GM12864 (cell line): ENCODE data around the gene VPS52.

ENCODE experiments used
- DNase-seq: peaks from one replicate; pipeline ENCODE4 v3.0.0-alpha.2; 2011; ENCODE audit warnings: low read depth
- H3K4me3 ChIP-seq: 2 replicates; pipeline ENCODE4 v1.5.1; 2011; ENCODE audit warnings: mild to moderate bottlenecking, low read depth, low read length, control low read depth
- TF ChIP-seq, protein P1 (sequence below): IDR thresholded peaks from 2 replicates; pipeline ENCODE4 v1.5.1; 2011; ENCODE audit warnings: low read depth, mild to moderate bottlenecking, moderate library complexity, low read length, control low read depth, inconsistent platforms; ENCODE audit errors: missing control alignments

Gene VPS52

DNA sequence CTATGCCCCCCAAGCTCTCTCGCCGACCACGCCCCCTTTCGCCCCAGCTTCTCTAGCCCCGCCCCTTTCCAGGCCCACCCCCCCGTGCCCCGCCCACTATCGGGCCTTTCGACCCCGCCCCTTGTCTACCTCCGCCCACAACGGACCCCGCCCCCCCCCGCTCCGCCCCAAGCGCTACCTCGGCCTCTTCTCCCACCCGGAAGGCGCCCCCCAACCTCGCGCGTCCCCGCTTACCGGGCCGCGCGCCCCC, 45.7 kb upstream of the VPS52 start:
- peak overlapping the region; percentile 46 for H3K4me3 ChIP-seq
- TF ChIP-seq, protein P1, sequence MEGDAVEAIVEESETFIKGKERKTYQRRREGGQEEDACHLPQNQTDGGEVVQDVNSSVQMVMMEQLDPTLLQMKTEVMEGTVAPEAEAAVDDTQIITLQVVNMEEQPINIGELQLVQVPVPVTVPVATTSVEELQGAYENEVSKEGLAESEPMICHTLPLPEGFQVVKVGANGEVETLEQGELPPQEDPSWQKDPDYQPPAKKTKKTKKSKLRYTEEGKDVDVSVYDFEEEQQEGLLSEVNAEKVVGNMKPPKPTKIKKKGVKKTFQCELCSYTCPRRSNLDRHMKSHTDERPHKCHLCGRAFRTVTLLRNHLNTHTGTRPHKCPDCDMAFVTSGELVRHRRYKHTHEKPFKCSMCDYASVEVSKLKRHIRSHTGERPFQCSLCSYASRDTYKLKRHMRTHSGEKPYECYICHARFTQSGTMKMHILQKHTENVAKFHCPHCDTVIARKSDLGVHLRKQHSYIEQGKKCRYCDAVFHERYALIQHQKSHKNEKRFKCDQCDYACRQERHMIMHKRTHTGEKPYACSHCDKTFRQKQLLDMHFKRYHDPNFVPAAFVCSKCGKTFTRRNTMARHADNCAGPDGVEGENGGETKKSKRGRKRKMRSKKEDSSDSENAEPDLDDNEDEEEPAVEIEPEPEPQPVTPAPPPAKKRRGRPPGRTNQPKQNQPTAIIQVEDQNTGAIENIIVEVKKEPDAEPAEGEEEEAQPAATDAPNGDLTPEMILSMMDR = no peak
- DNase-seq = no peak

DNA sequence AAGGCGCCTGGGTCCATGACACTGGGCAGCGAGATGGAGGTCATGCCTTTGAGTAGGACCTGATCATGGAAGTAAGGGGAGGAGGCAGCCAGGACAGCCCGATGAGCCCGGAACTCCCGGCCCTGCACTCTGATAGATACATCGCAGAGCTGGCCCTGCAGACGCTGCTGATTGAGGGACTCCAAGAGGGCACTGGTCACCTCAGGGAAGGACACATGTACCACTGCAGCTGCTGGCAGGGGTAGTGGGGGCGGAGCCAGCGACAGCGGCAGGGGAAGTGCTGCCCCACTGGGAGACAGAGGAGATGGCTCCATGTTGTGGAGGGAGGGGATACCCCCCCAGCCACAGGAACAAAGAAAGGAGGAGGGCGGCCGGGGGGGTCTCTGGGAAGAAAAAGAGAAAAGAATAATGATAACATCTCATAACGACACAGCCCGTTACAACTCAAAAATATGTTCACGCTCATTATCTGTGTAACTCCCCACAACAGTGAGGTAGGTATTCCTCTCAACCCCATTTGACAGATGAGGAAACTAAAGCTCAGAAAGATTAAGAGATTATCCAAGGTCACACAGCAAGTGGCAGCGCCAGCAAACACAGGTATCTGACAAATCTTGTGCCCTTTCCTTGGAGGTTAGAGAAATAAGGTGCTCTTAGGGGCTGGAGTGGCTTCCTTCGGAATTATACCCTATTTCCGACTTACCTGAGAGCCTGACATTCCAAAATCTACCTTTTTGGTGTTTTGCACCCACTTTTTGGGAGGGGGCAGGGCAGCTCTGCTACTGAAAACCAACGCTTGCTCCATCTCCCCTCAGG, 45.1 kb upstream of the VPS52 start:
- TF ChIP-seq, protein P1 = no peak
- peak overlapping the region; percentile 46 for H3K4me3 ChIP-seq
- no peak for DNase-seq

DNA sequence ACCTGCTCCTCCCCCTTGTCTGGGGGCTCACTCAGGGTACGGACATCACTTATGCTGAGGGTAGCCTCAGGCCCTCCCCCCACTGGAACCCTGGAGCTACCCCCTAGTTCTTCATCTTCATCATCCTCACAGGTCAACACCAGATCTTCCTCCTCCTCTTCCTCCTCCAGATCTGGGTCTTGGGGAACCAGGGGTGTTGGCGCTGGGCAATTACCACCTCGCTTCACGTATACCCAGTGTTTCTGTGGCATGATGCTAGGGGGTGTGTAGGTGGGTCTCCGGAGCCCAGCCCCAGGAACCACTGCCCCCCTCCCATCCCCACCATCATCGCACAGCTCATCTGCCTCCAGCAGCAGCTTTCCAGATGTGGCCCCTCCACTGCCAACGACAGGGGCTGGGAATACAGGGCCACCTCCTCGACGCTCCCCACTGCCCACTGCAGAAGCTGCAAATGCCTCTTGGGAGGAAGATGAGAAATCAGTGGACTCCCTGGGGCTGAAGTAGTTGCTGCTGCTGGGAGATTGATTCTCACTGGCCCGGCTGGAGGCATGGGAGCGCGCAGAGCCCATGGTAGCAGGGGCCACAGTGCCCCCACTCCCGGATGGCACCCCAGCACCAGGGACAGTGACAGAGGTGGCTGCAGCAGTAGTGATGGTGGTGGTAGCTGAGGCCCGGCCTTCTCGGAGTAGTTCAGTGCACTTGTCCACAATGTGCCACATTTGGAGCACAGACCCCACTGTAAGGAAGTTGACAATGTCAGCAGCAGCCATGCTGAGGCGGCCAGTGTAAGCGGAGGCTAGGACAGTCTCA, 44.3 kb upstream of the VPS52 start:
- DNase-seq = no peak
- TF ChIP-seq, protein P1 = no peak

DNA sequence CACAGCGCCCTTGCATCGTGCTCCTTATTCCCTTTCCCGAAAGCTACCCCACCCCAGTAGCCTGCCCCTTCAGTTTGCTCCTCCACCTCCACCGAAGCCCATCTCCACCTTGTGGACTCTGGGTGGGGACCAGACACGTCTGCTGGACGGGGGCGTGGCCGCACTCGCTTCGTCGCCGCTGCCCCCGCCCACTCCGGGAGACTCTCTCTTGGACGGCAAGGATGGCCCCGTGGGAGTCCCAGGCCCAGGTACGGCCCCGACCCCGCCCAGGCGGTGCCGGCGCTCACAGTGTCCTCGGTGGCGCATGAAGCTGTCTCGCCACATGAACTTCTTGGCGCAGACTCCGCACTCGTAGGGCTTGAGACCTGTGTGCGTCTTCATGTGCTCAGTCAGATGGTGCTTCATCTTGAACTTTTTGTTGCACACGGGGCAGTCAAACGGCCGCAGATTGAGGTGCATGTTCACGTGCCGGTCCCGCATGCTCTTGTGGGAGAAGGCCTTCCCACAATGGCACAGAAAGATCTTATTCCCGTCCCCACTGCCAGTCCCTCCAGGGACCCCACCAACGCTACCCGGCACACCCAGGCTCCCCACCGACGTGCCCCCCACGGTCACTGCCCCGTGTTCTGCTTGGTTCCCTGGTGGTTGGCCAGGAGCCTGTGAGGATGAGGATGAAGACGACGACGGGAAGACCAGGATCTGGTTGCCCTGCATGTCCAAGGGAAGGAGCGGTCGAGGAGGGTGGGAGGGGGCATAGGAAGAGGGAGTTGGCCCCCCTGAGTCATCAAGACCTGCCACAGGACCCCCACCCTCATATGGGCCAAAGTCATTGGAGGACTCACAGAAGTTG, 43.5 kb upstream of the VPS52 start:
- TF ChIP-seq, protein P1 = no peak
- H3K4me3 ChIP-seq = peak overlapping the region; percentile 69
- no peak for DNase-seq

More for the DNA sequence above, 44.3 kb upstream of the VPS52 start:
- no peak overlapping the region for H3K4me3 ChIP-seq

DNA sequence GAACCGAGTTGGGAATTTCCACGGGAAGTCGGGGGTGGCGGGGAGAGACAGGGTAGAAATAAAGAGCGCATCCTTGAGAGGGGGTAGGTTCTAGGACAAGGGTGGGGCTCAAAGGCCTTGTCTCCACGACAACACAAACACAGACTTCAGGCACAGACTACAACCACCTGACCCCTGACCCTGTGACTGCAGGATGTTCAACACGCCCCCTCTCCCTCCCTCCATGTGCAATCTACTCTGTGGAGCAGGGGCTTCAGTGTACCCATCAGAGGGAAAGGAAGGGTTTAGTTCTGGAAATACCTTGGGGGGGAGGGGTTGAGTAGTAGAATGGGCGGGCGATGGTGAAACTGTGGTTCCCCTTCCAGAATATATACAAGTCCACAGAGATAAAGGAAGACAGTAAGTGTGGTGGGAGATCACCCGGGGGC, 42.9 kb upstream of the VPS52 start:
- peak overlapping the region; percentile 69 for H3K4me3 ChIP-seq
- peak; percentile 67 for DNase-seq
- TF ChIP-seq, protein P1 = no peak

DNA sequence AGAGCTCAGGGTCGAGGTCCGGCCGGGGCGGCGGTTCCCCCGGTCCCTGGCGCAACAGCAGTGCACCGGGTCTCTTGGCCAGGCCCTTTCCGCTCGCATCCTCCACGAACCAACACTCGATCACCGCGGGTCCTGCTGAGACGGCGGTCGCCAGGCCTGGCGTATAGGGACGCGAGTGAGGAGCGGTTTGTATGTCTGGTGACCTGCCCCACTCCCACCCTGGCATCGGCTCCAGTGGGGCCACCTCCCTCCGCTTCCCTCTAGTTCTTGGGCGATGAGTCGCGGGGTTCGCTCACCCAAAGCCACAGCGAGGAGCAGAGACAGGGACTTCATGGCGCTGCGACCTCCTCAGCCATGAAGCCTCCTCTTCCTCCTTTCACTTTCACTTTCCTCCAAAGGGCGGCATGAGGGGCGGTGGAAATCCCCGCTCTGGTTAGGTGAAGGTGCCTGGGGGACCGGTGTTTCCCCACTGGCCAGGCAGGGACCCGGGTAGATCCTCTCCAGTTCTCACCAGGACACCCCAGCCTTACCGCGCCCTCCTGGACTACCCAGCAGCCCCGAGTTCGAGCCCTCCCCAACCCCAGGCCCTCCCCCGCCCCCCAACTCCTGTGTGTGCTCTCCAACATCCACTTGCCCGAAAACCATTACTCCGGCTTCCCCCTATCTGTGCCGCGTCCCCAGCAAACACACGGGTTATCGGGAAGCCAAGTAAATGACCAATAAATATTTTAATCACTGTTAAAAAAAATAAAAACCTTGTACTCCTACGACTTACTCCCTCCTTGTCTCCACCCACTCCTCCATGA, 42.2 kb upstream of the VPS52 start, which contains the start of gene TAPBP:
Gene TAPBP, minus strand, starts transcription at position 370 of the 806 bp plus-strand sequence. Its CDS starts 37 bp downstream, at position 333.
- peak; percentile 75 for DNase-seq
- TF ChIP-seq, protein P1 = no peak
- H3K4me3 ChIP-seq = peak within 1 kb of the TSS; percentile 69
